Brain microvascular endothelial cell (primary cell): ENCODE results near the gene GNA12.

Source experiments
- DNase-seq: peaks from one replicate; pipeline ENCODE4 v3.0.0-alpha.2; 2020
- H3K27ac ChIP-seq: fragments of 250-450 bp; sonication (Bioruptor Pico); 2 replicates; pipeline ENCODE4 v1.5.1; 2020; ENCODE audit warnings: mild to moderate bottlenecking, moderate library complexity
- H3K27me3 ChIP-seq: fragments of 250-450 bp; sonication (Bioruptor Pico); replicated peaks from 2 replicates; pipeline ENCODE4 v1.5.1; 2020; ENCODE audit warnings: mild to moderate bottlenecking
- H3K36me3 ChIP-seq: fragments of 250-450 bp; sonication (Bioruptor Pico); replicated peaks from 2 replicates; pipeline ENCODE4 v1.5.1; 2020; ENCODE audit warnings: mild to moderate bottlenecking
- H3K4me3 ChIP-seq: 2 replicates; pipeline ENCODE4 v1.5.1; 2011; ENCODE audit warnings: low read depth, mild to moderate bottlenecking, control low read depth, low read length, moderate library complexity
- CTCF ChIP-seq: IDR thresholded peaks from 2 replicates; pipeline ENCODE4 v1.5.1; 2011; ENCODE audit warnings: low read depth, mild to moderate bottlenecking, moderate library complexity, low read length, control low read depth, inconsistent platforms; ENCODE audit errors: missing control alignments
- in situ Hi-C: cut with HindIII; loops from 2 replicates; pipeline ENCODE4 v1.10.0; 2017; ENCODE audit warnings: low sequenced_read_pairs, low pct_ligation_motif_present

GNA12 gene

DNA sequence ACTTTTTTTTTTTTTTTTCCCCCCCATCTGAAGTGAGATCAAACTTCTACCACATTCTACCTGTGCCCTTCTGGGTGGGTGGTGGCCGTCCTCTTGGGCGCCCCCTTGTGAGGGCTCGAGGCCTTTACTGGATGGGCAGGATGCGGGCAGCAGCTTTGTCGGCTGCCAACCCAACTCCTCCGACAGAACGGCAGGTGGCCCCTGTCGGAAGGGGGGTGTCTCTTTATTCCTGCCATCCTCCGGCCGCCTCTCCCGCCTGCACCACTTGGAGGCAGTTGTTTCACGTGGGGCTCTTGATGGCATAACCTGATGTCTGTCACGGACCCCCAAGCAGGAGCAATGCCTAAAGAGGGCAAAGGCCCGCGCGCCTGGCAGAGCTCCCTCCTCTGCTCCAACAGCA lies 125.1 kb downstream of the GNA12 start:
- Histone ChIP-seq H3K27ac (no peak overlapping the region), H3K4me3 (no peak overlapping the region), H3K27me3 (no peaks in the 10 kb centered on the region), H3K36me3 (peaks cover 18% of the 10 kb centered on the region)
- no peak for DNase-seq
- in situ Hi-C loops, result no loop called here
- peak; percentile 69 for TF ChIP-seq CTCF

DNA sequence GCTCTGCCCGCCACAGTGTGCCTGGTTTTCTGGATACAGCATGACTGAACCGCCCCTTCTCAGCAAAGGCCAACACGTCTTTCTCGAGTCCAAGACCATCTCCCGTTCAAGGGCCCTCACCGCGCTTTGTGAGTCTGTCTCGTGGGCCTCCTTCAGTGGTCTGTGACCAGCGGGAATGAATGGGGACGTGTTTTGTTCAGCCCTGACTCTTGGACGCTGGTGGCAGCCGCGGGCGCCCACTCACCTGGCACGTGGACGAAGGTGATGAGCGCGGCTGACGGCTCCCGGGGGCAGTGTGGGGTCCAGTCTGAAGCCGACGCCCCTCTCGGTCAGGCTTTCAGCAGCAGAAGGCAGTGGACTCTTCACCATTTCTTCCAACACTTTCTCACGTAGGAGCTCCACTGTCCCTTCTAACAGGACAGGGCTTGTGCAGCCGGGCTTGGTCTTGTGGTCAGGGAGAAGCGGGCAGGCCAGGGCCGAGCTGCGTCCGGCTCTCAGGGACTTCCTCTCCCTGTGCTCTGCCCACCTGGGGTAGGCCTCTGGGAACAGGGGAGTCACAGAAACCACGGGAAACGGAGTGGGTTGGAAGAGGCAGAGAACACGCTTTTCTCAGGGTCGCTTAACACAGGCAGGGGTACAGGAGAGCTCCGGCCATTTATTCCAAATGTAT lies 125.7 kb downstream of the GNA12 start:
- in situ Hi-C loops, result no loop called here
- no peaks in the 10 kb centered on the region for H3K27me3 ChIP-seq
- no peak overlapping the region for H3K4me3 ChIP-seq
- peaks cover 18% of the 10 kb centered on the region for H3K36me3 ChIP-seq
- DNase-seq, result no peak
- TF ChIP-seq CTCF, result no peak
- H3K27ac ChIP-seq, result no peak overlapping the region

GRCh38 chr7:2717293-2718261 lies 126.5 kb downstream of the GNA12 start:
- H3K27ac ChIP-seq, result peak overlapping the region; percentile 4

DNA sequence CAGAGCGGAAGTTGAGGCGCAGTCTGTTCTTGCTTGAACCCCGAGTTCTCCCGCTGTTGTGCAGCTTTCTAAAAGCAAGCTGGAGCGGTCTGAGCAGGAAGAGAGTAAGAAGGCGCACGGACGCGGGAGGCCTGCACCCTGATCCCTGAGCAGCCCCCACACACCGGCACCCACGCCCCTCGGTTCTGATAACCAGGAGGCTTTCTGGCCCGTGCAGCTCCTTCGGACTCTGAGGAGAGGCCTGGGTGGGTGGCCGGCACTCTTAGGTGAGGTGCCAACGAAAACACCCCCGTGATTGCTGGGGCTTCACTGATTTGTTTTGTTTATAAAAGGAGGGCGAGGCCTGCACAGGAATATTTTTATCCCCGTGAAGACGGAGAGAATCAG lies 127.2 kb downstream of the GNA12 start:
- Histone ChIP-seq H3K27me3 (no peaks in the 10 kb centered on the region), H3K36me3 (peaks cover 18% of the 10 kb centered on the region), H3K27ac (no peak overlapping the region), H3K4me3 (no peak overlapping the region)
- TF ChIP-seq CTCF, result no peak
- in situ Hi-C loops, result no loop called here
- no peak for DNase-seq

More at GRCh38 chr7:2717293-2718261, 126.5 kb downstream of the GNA12 start:
- in situ Hi-C loops, result no loop called here
- no peak for TF ChIP-seq CTCF
- Histone ChIP-seq H3K27me3 (no peaks in the 10 kb centered on the region), H3K36me3 (peaks cover 18% of the 10 kb centered on the region), H3K4me3 (no peak overlapping the region)
- peak; percentile 57 for DNase-seq

DNA sequence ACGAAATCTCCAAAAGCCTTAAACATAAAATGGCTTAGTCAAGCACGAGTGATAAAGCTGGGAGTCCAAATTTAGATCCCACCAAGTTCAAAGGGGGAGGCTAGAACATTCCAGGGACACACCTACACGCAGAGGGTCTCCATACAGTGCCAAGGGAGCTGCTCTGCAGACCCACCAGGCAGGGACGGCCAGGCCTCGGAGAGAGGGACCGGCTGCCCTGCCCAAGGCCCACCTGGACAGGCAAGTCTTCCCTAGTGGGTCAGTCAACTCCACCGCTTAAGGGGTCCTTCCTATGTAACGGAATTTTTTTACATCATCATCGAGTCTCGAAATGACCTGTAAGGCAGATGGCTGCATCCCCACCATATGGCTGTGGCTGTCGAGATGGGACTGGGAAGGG lies 127.6 kb downstream of the GNA12 start:
- no peak for TF ChIP-seq CTCF
- in situ Hi-C loops, result no loop called here
- H3K36me3 ChIP-seq, result peaks cover 18% of the 10 kb centered on the region
- no peak overlapping the region for H3K4me3 ChIP-seq
- no peaks in the 10 kb centered on the region for H3K27me3 ChIP-seq
- DNase-seq, result no peak
- no peak overlapping the region for H3K27ac ChIP-seq
